HG03571 (cell line): ENCODE data around the gene CCDC60.

ENCODE experiments used
- ATAC-seq: cut with Tn5 transposase; IDR thresholded peaks from one replicate; pipeline ENCODE4 v1.9.1; 2021; ENCODE audit not compliant: unreplicated experiment

CCDC60 gene

GRCh38 chr12:119440803-119441360, 106.4 kb downstream of the CCDC60 start:
- ATAC-seq = no peak

GRCh38 chr12:119444462-119445044, 110.0 kb downstream of the CCDC60 start:
- ATAC-seq = no peak

DNA sequence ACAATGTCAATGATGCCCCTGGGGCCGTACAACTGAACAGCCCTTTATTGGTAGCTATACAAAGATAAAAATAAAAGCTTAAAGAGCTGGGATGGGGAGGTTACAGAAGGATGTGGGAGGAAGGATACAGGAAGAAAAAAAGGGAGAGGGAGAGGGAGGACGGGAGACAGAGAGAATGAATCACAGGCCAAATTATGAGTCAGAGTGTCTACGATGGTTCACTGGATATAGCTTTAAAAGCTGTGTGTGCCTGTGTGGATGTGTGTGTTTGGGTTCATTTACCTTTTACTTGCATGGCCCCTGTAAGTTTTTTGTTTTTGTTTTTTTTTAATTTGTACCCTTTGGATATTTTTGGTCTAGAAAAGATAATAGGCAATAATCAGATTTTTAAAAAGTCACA, 111.9 kb downstream of the CCDC60 start:
- ATAC-seq = no peak

- no peak for ATAC-seq
Observed at GRCh38 chr12:119447126-119447525, 112.6 kb downstream of the CCDC60 start.

DNA sequence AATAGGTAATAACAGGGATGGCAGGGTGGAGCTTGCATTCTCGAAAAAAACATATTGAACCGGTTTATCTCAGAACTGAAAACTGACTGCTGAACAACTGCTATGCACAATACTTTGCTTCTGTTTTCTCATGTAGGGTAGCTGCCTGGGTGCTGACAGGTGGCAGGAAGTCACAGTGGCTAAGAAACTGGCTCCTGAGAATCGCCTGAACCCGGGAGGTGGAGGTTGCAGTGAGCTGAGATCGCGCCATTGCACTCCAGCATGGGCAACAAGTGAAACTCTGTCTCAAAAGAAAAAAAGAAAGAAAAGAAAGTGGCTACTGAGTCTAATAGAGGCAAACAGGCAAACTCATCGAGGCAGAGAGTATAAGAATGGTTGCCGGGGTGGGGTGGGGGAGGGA, 113.1 kb downstream of the CCDC60 start:
- no peak for ATAC-seq

- ATAC-seq = no peak
Observed at GRCh38 chr12:119448611-119449131, 114.1 kb downstream of the CCDC60 start.

- ATAC-seq = no peak
Observed at GRCh38 chr12:119450771-119451170, 116.2 kb downstream of the CCDC60 start.

- ATAC-seq = no peak
Observed at GRCh38 chr12:119456824-119457223, 122.3 kb downstream of the CCDC60 start.

GRCh38 chr12:119457271-119457670, 122.7 kb downstream of the CCDC60 start:
- ATAC-seq = no peak

- no peak for ATAC-seq
Observed at GRCh38 chr12:119459481-119459880, 125.0 kb downstream of the CCDC60 start.

- no peak for ATAC-seq
Observed at GRCh38 chr12:119460876-119461275, 126.3 kb downstream of the CCDC60 start.

DNA sequence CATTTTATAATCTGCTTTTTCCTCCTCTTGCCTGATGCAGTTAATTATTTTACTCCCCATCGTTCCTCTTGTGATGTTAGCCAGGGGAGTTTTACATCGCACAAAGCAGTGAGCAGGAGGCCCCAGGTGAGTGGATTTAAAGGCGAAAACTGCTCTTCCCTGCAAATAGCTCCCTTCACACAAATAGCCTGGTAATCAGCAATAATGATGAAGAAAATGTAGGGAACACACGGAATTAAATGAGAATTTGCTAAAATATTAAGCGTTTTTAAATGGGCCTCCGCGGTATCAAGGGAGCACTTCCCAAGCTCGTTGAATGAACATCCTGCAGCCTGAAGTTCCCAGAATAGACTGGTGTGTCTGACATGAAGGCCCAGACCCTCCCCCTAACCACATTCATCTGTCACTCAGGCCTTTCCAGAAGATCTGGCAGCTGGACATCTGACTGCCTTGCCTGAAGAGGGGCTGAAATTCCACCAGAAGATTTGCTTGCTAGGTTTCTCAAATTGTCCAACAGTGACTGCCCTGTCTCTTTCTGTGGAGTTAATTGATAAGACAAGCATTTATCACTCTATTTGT, 127.2 kb downstream of the CCDC60 start:
- no peak for ATAC-seq

DNA sequence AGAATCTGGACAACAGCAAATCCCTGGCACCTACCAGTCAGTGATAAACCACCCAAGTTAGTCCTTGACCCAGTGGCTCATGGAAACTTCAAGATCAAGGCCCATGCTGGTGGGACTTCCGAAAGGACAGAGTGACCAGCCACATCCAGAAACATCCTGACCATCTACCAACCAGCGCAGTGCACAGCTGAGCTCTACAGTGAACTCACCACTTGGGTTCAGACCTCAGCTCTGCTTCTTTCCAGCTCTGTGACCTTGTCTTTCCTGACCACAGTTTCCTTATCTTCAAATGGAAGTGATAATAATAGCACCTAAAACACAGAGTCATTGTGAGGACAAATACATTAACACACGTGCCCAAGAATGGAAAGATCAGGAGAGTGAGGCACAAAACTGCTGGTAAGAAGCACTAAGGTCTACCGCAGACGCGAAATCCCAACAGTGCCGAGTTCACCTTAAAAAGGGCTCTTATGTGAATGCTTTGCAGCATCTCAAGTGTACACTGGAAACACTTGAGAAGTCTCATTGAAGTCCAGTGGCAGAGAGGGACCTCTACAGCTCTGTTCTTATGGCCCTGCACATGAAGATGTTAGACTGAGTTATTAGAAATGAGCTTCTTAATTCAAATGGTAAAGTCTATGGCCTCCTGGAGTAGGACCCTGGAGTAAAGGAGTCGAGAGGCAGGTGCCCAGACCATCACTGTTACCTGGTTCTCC, 128.8 kb downstream of the CCDC60 start:
- ATAC-seq = no peak

DNA sequence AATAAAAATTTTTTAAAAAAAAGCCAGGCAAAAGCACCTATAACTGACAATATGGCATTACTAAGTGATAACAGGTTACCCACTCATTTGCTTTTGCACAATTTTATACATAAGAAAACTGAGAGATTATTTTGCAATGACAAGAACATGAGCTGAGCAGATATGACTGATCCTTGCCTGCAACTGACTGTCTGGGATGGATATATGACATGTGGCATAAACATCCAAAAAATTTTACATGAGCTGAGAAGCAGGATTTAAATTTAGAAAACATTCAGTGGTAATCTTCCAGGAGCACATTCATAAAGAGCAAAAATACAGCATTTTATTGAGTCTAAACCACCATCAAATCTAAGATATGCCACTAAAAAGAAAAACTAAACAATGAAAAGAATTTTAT, 133.8 kb downstream of the CCDC60 start:
- ATAC-seq = no peak

DNA sequence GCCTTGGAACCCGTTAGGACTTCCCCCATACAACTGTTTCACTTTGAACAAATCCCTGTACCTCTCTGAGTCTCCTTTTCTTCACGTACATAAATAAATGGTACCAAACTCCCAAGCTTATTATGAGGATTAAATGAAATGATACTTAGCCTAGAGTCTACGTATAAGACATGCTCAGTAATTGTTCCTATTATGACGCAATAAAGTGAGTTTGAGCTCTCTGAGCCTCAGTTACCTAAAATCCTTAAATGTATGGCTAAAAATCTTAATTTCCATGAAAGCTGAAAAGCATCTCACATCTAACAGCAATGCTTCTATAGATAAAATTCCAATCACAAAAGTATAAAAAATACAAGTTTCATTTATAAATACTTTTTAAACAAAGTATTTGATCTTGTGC, 141.1 kb downstream of the CCDC60 start:
- ATAC-seq = no peak

DNA sequence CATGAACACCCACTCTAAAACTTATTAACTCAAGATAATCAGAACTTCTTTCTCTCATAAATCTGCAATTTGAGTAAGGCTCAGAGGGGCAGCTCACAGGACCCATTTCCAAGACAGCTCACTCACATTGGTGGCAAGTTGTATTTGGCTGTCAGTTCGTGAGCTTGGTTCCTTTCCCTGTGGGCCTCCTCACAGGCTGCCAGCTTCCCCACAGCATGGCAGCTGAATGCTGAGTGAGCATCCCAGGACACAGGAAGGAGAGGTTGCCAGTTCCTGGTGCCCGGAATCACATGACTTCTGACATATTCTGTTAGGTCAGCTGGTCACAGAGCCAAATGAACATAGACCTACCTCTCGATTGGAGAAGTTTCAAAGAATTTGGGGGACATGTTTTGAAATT, 142.4 kb downstream of the CCDC60 start:
- no peak for ATAC-seq

DNA sequence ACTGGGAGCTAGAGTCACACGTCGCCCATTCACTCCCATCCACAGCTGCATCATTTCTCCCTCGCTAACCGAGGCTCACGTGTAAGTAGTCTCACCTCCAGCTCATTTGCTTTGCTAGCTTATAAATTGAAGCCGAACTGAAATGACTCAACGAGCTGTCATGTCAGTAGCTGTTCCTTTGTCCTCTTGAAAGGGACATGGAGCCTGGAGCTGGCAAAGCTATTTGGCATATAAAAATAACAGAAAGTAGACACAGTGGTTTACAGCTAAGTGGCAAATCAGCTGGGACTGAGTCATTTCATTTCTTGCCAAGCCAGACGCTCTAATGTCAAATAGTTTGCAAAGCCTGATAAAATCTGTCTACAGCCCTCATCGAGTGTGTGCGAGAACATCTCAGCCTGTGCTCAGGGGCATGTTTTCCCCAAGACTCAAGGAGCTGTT, 144.6 kb downstream of the CCDC60 start:
- no peak for ATAC-seq

DNA sequence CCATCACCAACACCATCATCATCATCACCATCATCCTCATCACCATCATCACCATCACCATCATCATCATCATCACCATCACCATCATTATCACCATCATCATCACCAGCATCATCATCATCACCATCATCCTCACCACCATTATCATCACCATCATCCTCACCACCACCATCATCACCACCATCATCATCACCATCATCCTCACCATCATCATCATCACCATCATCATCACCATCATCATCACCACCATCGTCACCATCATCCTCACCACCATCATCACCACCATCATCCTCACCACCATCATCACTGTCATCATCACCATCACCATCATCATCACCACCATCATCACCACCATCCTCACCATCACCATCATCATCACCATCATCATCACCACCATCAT, 146.0 kb downstream of the CCDC60 start:
- no peak for ATAC-seq

DNA sequence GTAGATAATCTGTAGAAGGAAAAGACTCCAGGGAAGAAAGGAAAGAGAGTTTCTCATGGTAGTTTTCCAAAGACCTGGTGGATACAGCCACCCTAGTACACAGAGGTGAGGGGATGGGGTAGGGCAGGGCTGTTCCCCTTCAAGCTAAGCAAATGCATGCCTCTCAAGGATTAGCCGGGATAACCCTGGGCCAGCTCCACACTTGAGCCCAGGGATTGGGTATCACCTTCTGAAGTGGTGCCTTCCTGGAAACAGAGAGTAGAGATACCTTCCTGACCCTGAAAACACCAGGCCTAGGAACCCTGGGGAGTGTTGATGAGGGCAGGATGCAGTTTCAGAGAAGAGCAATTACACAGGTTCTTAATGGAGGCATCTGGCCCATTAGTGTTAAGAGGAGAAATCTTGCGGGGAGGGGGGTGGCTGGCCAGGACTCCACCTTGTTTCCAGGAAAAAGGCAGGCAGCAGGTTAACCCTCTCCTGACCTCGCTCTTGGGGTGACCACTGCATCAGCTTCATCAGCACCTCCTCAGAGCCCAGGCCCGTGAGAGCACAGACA, 152.1 kb downstream of the CCDC60 start:
- no peak for ATAC-seq

DNA sequence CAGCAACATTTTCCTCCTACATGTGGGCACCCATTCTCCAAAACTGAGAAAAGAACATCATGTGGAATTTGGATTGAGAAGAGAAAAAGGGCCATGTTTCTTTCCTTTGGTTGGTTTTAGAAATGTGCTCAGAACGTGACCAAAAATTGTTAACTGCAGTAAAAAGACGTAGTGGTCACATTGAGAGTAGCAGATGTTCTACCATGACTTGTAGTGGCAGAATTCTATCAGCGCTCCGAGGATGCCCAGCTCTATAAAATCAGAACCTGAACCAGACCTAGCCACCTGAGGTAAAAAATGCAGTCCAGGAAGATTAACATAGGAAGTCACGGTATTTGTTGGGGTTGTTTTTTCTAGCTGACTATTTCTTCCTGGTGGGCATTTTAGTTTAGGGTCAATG, 157.3 kb downstream of the CCDC60 start:
- no peak for ATAC-seq

- ATAC-seq = no peak
Observed at GRCh38 chr12:119500209-119500608, 165.7 kb downstream of the CCDC60 start.

DNA sequence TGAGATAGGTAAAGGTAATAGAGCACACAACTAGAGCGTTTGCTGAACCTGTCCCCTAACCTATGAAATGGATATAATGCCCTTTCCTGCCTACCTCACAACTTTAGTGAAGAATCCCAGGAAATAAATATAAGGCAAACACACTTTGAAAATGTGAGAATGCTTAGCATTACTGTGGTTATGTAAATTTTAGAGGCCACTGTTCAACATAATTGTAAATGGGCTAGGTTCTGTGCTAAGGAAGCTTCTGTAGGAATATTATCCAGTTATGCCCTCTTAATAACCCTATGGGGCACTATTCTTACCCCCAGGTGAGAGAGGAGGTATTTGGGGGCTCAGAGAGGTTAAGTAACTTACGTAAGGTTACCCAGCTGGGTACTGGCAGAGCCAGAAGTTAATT, 166.5 kb downstream of the CCDC60 start:
- no peak for ATAC-seq
